Right lobe of liver (tissue), 4 donors: Measurements from ENCODE around the gene CTSL.

Experiments
- CTCF ChIP-seq, 4 donors: fragments of 200-600 bp in 3 of 4; fragments of 450-650 bp in 1 of 4; IDR thresholded peaks; one replicate each; pipeline versions ENCODE4 v1.5.1 to v1.8.0; 2016 to 2022; ENCODE audit warnings: antibody characterized with exemption in 4 of 4, mild to moderate bottlenecking in 2 of 4
- POLR2A ChIP-seq: fragments of 450-650 bp; IDR thresholded peaks from one replicate; pipeline ENCODE4 v1.6.1; 2017; ENCODE audit warnings: antibody characterized with exemption, mild to moderate bottlenecking
- donor health status: DM: no; HTN: no; CAD: no.
- donor health status: DM: no; HTN: no; CAD: no.
- donor health status: DM: no; HTN: yes; CAD: no.

GRCh38 chr9:87742813-87743428 is 17.0 kb downstream of the CTSL start:
- TF ChIP-seq CTCF (IDR thresholded peaks at IDR 0.05) (no peak), POLR2A (no peak)
